Peyer's patch (tissue), 4 donors: ENCODE measurements around the gene SLC35G6. TPM values are rescaled to one million over a fixed set of nuclear protein-coding genes. Genes with fewer than 3 reads are reported as not detected.

Experiments
- DNase-seq, 3 donors: peaks; one replicate each; pipeline ENCODE4 v3.0.0-alpha.2; 2017 to 2019
- H3K27ac ChIP-seq, 4 donors: fragments of 200-600 bp; sonication (generic); one replicate each; pipeline ENCODE4 v1.5.1; 2016 to 2019
- H3K27me3 ChIP-seq, 2 donors: fragments of 200-600 bp; sonication (generic); one replicate each; pipeline ENCODE4 v1.5.1; 2019
- H3K36me3 ChIP-seq, 3 donors: fragments of 200-600 bp; sonication (generic); one replicate each; pipeline ENCODE4 v1.5.1; 2016 to 2019
- H3K4me1 ChIP-seq, 4 donors: fragments of 200-600 bp; sonication (generic); one replicate each; pipeline ENCODE4 v1.5.1; 2016 to 2019
- H3K4me3 ChIP-seq, 4 donors: fragments of 200-600 bp; sonication (generic); 1 replicate in 3 of 4; 2 replicates in 1 of 4; pipeline ENCODE4 v1.5.1; 2016 to 2019; ENCODE audit warnings: mild to moderate bottlenecking in 1 of 4
- H3K9me3 ChIP-seq, 4 donors: fragments of 200-600 bp; sonication (generic); one replicate each; pipeline ENCODE4 v1.5.1; 2016 to 2019; ENCODE audit warnings: mild to moderate bottlenecking in 1 of 4
- POLR2A ChIP-seq, 2 donors: fragments of 450-650 bp; IDR thresholded peaks; one replicate each; pipeline ENCODE4 v1.5.1; 2017; ENCODE audit warnings: antibody characterized with exemption in 2 of 2, mild to moderate bottlenecking in 2 of 2, moderate library complexity in 2 of 2
- total RNA-seq, 4 donors: library from RNA; depleted of rRNA; stranded (reverse); fragments of >200 nt; gene quantifications; one replicate each; pipeline ENCODE4 v1.1.0, GENCODE V29; 2016
- TF ChIP-seq, protein P1 (sequence below), 6 experiments: fragments of 450-650 bp in 4 of 6; fragments of 200-600 bp in 2 of 6; sonication (generic) in 1 of 6; IDR thresholded peaks; one replicate each; pipeline ENCODE4 v1.5.1; 2017 to 2019; ENCODE audit warnings: antibody characterized with exemption in 6 of 6, mild to moderate bottlenecking in 3 of 6, moderate library complexity in 1 of 6

Gene SLC35G6
- total RNA-seq, 4 donors from 2014 or later = not detected

DNA sequence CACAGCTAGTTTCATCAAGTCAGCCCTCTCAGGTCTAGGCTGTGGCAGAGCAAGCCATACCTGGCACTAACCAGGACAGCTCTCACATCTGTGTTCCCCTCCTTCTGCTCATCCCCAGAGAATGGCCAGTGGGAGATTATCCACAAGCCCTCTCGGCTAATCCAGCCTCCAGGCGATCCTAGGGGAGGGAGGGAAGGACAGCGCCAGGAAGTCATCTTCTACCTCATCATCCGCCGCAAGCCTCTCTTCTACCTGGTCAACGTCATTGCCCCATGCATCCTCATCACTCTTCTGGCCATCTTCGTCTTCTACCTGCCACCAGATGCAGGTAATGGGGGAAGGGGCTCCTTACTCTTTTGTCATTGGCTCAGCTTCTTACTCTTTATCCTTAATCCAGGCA, 32.8 kb upstream of the SLC35G6 start:
- no peak overlapping the region for H3K27ac ChIP-seq
- peaks cover 0 to 13% (median 8%) of the 10 kb centered on the region in 4 donors for H3K4me1 ChIP-seq
- TF ChIP-seq, protein P1, sequence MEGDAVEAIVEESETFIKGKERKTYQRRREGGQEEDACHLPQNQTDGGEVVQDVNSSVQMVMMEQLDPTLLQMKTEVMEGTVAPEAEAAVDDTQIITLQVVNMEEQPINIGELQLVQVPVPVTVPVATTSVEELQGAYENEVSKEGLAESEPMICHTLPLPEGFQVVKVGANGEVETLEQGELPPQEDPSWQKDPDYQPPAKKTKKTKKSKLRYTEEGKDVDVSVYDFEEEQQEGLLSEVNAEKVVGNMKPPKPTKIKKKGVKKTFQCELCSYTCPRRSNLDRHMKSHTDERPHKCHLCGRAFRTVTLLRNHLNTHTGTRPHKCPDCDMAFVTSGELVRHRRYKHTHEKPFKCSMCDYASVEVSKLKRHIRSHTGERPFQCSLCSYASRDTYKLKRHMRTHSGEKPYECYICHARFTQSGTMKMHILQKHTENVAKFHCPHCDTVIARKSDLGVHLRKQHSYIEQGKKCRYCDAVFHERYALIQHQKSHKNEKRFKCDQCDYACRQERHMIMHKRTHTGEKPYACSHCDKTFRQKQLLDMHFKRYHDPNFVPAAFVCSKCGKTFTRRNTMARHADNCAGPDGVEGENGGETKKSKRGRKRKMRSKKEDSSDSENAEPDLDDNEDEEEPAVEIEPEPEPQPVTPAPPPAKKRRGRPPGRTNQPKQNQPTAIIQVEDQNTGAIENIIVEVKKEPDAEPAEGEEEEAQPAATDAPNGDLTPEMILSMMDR (IDR thresholded peaks at IDR 0.05) = no peak
- TF ChIP-seq POLR2A (IDR thresholded peaks at IDR 0.05) = no peak
- no peaks in the 10 kb centered on the region for H3K36me3 ChIP-seq
- H3K4me3 ChIP-seq = no peak overlapping the region
- no peaks in the 10 kb centered on the region for H3K9me3 ChIP-seq
- no peak for DNase-seq
- H3K27me3 ChIP-seq = peaks cover 0 to 8% of the 10 kb centered on the region in 2 donors

DNA sequence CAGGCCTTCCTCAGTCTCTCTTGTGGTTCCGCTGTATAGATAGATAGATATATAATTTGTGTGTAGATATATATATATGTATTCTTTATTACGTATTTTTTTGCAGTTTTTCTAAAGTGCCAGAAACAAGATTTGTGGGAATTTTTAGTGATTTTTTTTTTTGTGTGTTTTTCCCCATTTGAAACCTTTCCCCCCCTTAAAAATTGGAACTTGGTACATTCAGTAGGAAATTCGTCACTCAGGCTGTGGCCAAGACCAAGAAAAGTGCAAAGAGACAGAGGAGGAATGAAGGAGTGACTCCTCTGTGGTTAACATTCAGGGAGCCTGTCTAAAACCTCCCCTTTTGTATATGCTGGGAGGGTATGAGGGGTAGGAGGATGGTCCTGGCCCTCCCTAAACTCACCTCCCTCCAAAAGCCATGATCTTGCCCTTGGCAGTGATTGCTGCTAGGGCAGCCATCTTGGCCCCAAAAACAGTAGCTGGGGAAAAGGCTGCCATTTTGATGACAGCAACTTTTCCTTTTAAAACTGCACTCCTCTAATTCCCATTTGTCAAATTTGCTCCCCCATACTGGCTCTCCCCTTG, 21.2 kb upstream of the SLC35G6 start:
- no peak for DNase-seq
- Histone ChIP-seq H3K9me3 (no peaks in the 10 kb centered on the region), H3K4me1 (peaks cover 0 to 10% (median 3%) of the 10 kb centered on the region in 4 donors), H3K36me3 (peaks cover 0 to 15% (median 0%) of the 10 kb centered on the region in 3 donors), H3K27ac (no peak overlapping the region), H3K27me3 (no peaks in the 10 kb centered on the region), H3K4me3 (no peak overlapping the region)
- TF ChIP-seq, protein P1 (IDR thresholded peaks at IDR 0.05) = no peak
- TF ChIP-seq POLR2A (IDR thresholded peaks at IDR 0.05) = no peak

DNA sequence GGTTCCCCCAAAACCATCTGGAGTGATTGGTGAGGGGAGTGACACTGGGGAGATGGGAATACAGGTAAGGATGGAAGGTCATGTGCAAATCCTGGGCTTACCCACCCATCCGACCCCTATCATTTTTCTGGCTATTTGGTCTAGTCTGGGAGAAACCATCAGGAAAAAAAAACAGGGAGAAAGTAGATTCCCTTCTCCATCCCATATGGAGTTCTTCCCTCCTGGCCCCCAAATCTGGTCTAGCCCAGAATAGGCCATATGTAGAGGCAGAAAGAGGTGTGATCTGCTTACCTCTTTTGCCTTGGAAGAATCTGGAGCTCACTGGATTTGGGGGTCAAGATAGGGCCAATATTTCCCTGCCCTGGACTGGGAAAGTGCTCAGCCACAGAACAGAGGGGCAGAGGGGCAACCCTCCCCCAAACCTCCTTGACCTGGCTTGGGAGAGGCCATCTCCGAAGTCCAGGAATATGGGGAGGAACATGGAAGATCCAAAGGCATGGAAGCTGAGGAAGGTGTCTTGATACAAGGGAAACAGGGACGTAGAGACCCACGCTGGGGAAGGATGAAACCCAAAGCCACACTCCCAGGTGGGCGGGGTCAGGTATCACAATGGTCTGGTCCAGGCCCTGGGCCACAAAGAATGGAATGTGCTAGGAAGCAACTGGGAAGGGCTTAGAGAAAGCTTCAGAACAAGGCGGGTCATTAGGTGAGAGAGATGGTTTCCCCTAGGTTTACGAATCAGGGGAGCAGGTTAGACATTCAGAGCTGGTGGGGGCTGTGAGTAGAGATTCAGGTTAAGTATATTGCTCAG, 20.2 kb upstream of the SLC35G6 start:
- Histone ChIP-seq H3K4me1 (peaks cover 0 to 13% (median 3%) of the 10 kb centered on the region in 4 donors), H3K36me3 (peaks cover 0 to 22% (median 0%) of the 10 kb centered on the region in 3 donors), H3K27me3 (no peaks in the 10 kb centered on the region), H3K4me3 (no peak overlapping the region), H3K27ac (no peak overlapping the region), H3K9me3 (no peaks in the 10 kb centered on the region)
- no peak for DNase-seq
- TF ChIP-seq, protein P1 (IDR thresholded peaks at IDR 0.05) = no peak

DNA sequence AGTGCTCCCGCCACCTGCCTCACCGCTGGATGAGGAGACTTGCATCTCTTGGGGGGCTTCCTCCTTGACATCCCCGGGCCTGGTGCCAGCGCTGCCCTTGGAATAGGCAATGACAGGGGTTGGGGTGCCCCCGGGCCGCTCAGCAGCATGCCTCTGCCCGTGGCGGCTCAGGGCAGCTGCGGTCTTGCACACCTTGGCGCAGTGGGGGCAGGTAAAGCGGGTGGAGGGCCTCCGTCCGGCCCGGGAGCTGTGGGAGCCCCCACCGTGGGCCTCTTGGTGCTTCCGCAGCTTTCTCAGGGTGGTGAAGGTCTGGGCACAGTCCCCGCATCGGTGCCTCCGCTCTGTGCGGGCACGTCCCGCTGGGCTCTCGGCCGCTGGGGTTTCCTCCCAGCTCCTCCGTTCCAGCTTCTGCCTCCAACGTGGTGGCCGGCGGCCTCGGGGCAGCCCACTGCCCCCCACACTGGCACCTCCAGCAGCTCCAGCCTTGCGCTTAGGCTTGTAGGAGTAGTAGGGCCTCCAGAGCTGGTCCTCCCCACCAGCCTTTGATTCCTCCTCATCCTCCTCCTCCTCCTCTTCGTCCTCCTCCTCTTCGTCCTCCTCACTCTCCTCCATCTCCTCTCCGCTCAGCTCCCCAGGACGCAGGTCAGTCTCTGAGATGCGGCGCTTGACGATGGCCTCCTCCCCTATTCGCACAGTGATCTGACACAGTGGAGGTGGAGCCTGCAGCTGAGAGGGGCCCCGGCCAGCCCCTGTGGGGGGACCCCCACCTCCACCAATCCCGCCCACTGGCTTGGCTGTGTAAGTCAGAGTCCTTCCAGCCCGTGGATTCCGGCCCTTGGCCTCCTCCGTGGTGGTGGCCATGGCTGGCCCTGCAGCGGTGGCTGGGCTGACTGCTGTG, 18.5 kb upstream of the SLC35G6 start:
- Histone ChIP-seq H3K4me3 (no peak overlapping the region), H3K27ac (no peak overlapping the region), H3K4me1 (peaks cover 0 to 10% (median 2%) of the 10 kb centered on the region in 4 donors), H3K27me3 (no peaks in the 10 kb centered on the region), H3K36me3 (peaks cover 0 to 33% (median 0%) of the 10 kb centered on the region in 3 donors), H3K9me3 (no peaks in the 10 kb centered on the region)
- TF ChIP-seq, protein P1 (IDR thresholded peaks at IDR 0.05) = no peak
- TF ChIP-seq POLR2A (IDR thresholded peaks at IDR 0.05) = no peak
- no peak for DNase-seq

DNA sequence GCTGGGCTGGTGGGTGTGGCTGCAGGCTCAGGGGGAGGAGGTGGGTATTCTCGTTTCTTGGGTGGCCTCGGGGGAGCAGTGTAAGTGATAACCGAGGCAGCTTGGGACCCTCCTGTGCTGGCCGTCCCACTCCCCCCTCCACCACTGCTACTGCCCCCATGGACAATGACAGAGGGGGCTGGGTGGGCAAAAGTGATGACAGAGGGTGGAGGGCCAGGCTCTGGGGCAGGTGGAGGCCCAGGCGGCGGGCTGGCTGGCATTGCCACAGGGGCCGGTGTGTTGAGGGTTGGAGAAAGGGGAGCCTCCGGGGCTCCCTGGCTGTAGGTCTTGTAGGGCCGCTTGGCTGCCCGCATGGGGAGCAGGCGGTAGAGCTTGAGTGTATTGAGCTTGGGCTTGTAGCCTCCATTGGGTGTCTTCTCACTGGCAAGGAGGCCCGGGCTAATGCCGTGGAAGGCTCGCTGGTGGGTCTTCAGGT, 17.8 kb upstream of the SLC35G6 start:
- H3K4me1 ChIP-seq = peaks cover 0 to 10% (median 2%) of the 10 kb centered on the region in 4 donors

More for the DNA sequence above, 17.8 kb upstream of the SLC35G6 start:
- Histone ChIP-seq H3K27ac (no peak overlapping the region), H3K36me3 (peaks cover 0 to 33% (median 0%) of the 10 kb centered on the region in 3 donors), H3K9me3 (no peaks in the 10 kb centered on the region), H3K4me3 (no peak overlapping the region), H3K27me3 (no peaks in the 10 kb centered on the region)
- TF ChIP-seq, protein P1 (IDR thresholded peaks at IDR 0.05) = no peak
- no peak for DNase-seq
